ENCODE results near the gene HPCAL4.

Gene HPCAL4

GRCh38 chr1:39691383-39692151, at the start of gene HPCAL4:
Gene HPCAL4 (minus strand): TSS chr1:39691433. CDS start chr1:39684603, 6,830 bp downstream.
- DNase-seq (ENCODE audit: low read depth in 1 of 2, low spot score in 1 of 2): peak; percentile 75 to 92
- in situ Hi-C loops (cut with HindIII; ENCODE audit: low pct_unique_long_range_greater_than_20kb, low sequenced_read_pairs): no loop called here
- TF ChIP-seq JUND (IDR thresholded peaks at IDR 0.05; ENCODE audit: low read depth): no peak

- in situ Hi-C loops (cut with HindIII; ENCODE audit: low pct_unique_long_range_greater_than_20kb, low sequenced_read_pairs): no loop called here
Observed at GRCh38 chr1:39738622-39739366, 47.6 kb upstream of the HPCAL4 start, which contains the start of gene PPIE. Gene PPIE (plus strand): TSS chr1:39738882. CDS start chr1:39738901, 19 bp downstream.

GRCh38 chr1:39737546-39738169, 46.4 kb upstream of the HPCAL4 start:
- TF ChIP-seq JUND (IDR thresholded peaks at IDR 0.05; ENCODE audit: low read depth): no peak
- DNase-seq (ENCODE audit: low read depth in 1 of 2, low spot score in 1 of 2): no peak
- in situ Hi-C loops (cut with HindIII; ENCODE audit: low pct_unique_long_range_greater_than_20kb, low sequenced_read_pairs): no loop called here

More at GRCh38 chr1:39738622-39739366, 47.6 kb upstream of the HPCAL4 start, which contains the start of gene PPIE:
- peak; percentile 66 to 91 for DNase-seq (ENCODE audit: low read depth in 1 of 2, low spot score in 1 of 2)
- TF ChIP-seq JUND (IDR thresholded peaks at IDR 0.05; ENCODE audit: low read depth): no peak

GRCh38 chr1:39735731-39736130, 44.5 kb upstream of the HPCAL4 start:
- TF ChIP-seq JUND (IDR thresholded peaks at IDR 0.05; ENCODE audit: low read depth): no peak
- DNase-seq (ENCODE audit: low read depth in 1 of 2, low spot score in 1 of 2): no peak
- in situ Hi-C loops (cut with HindIII; ENCODE audit: low pct_unique_long_range_greater_than_20kb, low sequenced_read_pairs): no loop called here

DNA sequence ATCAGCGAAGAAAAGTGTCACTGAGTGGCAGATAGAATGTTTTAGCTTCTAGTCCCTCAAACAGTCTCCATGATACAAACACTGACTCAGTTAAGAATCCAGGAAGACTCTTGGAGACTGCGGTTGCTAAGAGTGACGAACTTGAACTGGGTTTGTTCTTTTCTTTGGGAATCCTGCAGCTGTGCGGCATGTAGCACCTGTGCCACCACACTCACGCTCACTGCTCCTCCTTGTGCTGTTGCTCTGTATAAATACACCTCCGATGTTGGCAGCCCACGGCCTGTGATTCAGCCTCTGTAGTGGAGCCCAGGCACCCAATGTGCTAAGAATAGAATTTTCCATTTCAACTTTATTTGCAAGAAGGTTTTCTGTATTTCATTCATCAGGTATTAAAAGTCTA, 41.9 kb upstream of the HPCAL4 start:
- no peak for DNase-seq (ENCODE audit: low read depth in 1 of 2, low spot score in 1 of 2)
- no peak for TF ChIP-seq JUND (IDR thresholded peaks at IDR 0.05; ENCODE audit: low read depth)
- in situ Hi-C loops (cut with HindIII; ENCODE audit: low pct_unique_long_range_greater_than_20kb, low sequenced_read_pairs): no loop called here

DNA sequence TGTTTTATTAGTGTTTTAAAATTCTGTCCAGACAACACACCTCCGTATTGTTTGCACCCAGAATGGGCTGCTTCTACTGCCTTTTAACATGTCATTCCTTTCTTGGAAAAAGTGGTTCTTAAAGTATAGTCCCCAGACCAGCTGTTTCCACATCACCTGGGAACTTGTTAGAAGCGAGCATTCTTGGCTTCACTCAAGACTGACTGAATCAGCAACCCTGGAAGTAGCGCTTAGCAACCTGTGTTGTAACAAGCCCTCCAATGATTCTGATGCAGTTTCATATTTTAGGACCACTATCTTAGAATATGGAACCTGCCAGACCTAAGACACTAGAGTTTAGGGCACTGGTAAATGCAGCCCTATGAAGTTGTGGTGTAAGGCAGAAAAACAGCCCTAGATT, 41.5 kb upstream of the HPCAL4 start:
- TF ChIP-seq JUND (IDR thresholded peaks at IDR 0.05; ENCODE audit: low read depth): no peak
- in situ Hi-C loops (cut with HindIII; ENCODE audit: low pct_unique_long_range_greater_than_20kb, low sequenced_read_pairs): no loop called here
- no peak for DNase-seq (ENCODE audit: low read depth in 1 of 2, low spot score in 1 of 2)

GRCh38 chr1:39729842-39730241, 38.6 kb upstream of the HPCAL4 start:
- in situ Hi-C loops (cut with HindIII; ENCODE audit: low pct_unique_long_range_greater_than_20kb, low sequenced_read_pairs): no loop called here
- no peak for TF ChIP-seq JUND (IDR thresholded peaks at IDR 0.05; ENCODE audit: low read depth)
- no peak for DNase-seq (ENCODE audit: low read depth in 1 of 2, low spot score in 1 of 2)

GRCh38 chr1:39729030-39729429, 37.8 kb upstream of the HPCAL4 start:
- no peak for TF ChIP-seq JUND (IDR thresholded peaks at IDR 0.05; ENCODE audit: low read depth)
- in situ Hi-C loops (cut with HindIII; ENCODE audit: low pct_unique_long_range_greater_than_20kb, low sequenced_read_pairs): no loop called here
- DNase-seq (ENCODE audit: low read depth in 1 of 2, low spot score in 1 of 2): no peak

DNA sequence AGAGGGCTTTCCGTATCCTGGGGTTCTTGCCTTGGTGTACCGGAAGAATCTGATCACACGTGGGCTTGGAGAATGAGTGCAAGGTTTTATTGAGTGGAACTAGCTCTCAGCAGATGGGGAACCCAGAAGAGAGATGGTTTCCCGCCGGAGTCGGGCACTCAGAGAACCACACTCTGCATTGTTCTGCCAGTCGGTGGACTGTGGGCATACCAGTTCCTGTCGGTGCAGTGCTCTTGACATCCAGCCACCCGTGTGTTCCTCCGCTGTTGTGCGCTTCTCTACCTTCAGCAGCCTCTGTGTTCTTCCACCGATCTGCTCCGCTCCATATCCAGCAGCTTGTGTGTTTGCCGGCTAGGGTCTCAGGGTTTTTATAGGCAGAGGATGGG, 36.7 kb upstream of the HPCAL4 start:
- TF ChIP-seq JUND (IDR thresholded peaks at IDR 0.05; ENCODE audit: low read depth): no peak
- in situ Hi-C loops (cut with HindIII; ENCODE audit: low pct_unique_long_range_greater_than_20kb, low sequenced_read_pairs): no loop called here
- peak; percentile 11 to 30 for DNase-seq (ENCODE audit: low read depth in 1 of 2, low spot score in 1 of 2)

DNA sequence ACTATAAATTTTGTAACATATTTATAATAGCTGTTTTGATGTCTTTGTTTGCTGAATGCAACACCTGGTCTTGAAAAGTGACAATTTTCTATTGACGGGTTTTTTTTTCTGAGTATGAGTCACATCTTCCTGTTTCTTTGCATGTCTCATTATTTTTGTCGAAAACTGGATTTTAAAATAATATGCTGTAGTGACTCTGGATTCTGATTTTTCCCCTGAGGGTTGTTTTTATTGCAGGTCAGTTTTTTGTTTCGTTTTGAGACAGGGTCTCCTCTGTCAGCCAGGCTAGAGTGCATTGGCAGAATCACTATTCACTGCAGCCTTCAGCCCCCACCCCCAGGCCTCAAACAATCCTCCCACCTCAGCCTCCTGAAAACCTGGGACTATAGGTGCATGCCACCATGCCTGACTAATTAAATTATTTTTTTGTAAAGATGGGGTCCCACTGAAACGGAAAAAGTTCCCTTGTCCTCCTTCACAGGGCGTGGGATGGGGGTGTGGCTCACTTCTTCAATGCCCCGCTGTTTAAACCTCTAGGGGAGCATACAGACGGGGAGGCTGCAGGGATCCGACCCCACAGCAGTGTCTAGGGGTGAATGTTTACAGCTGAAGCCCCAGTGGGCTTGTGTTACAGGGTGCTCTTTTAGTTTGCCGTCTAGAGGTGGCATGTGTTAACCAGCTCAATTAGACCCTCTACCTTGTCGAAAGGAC, 36.1 kb upstream of the HPCAL4 start:
- no peak for DNase-seq (ENCODE audit: low read depth in 1 of 2, low spot score in 1 of 2)
- TF ChIP-seq JUND (IDR thresholded peaks at IDR 0.05; ENCODE audit: low read depth): no peak
- in situ Hi-C loops (cut with HindIII; ENCODE audit: low pct_unique_long_range_greater_than_20kb, low sequenced_read_pairs): no loop called here

GRCh38 chr1:39726600-39726999, 35.4 kb upstream of the HPCAL4 start:
- TF ChIP-seq JUND (IDR thresholded peaks at IDR 0.05; ENCODE audit: low read depth): no peak
- DNase-seq (ENCODE audit: low read depth in 1 of 2, low spot score in 1 of 2): no peak
- in situ Hi-C loops (cut with HindIII; ENCODE audit: low pct_unique_long_range_greater_than_20kb, low sequenced_read_pairs): no loop called here

DNA sequence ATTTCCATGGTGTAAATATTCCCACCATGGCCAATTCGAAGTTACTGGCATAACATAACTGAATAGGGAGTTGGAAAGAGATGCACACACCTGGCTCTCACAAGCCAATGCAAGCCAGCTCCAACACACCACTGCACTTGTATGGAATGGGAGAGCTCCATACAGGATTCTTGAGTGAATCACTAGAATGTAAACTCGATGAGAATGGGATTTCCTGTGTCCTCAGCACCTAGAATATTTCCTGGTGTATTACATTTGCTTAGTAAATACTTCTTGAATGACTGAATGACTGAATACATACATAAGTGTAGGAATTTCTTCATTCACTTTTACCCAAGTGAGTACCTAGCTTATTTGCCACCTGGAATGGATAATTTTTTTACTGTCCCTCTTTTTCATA, 31.3 kb upstream of the HPCAL4 start:
- DNase-seq (ENCODE audit: low read depth in 1 of 2, low spot score in 1 of 2): no peak
- in situ Hi-C loops (cut with HindIII; ENCODE audit: low pct_unique_long_range_greater_than_20kb, low sequenced_read_pairs): no loop called here
- no peak for TF ChIP-seq JUND (IDR thresholded peaks at IDR 0.05; ENCODE audit: low read depth)
